Peyer's patch (tissue), 4 donors: ENCODE data around the gene CHIA. TPM values are rescaled to one million over a fixed set of nuclear protein-coding genes. Genes with fewer than 3 reads are reported as not detected.

Source experiments
- DNase-seq, 3 donors: peaks; one replicate each; pipeline ENCODE4 v3.0.0-alpha.2; 2017 to 2019
- H3K27ac ChIP-seq, 4 donors: fragments of 200-600 bp; sonication (generic); one replicate each; pipeline ENCODE4 v1.5.1; 2016 to 2019
- H3K27me3 ChIP-seq, 2 donors: fragments of 200-600 bp; sonication (generic); one replicate each; pipeline ENCODE4 v1.5.1; 2019
- H3K36me3 ChIP-seq, 3 donors: fragments of 200-600 bp; sonication (generic); one replicate each; pipeline ENCODE4 v1.5.1; 2016 to 2019
- H3K4me1 ChIP-seq, 4 donors: fragments of 200-600 bp; sonication (generic); one replicate each; pipeline ENCODE4 v1.5.1; 2016 to 2019
- H3K4me3 ChIP-seq, 4 donors: fragments of 200-600 bp; sonication (generic); 1 replicate in 3 of 4; 2 replicates in 1 of 4; pipeline ENCODE4 v1.5.1; 2016 to 2019; ENCODE audit warnings: mild to moderate bottlenecking in 1 of 4
- H3K9me3 ChIP-seq, 4 donors: fragments of 200-600 bp; sonication (generic); one replicate each; pipeline ENCODE4 v1.5.1; 2016 to 2019; ENCODE audit warnings: mild to moderate bottlenecking in 1 of 4
- POLR2A ChIP-seq, 2 donors: fragments of 450-650 bp; IDR thresholded peaks; one replicate each; pipeline ENCODE4 v1.5.1; 2017; ENCODE audit warnings: antibody characterized with exemption in 2 of 2, mild to moderate bottlenecking in 2 of 2, moderate library complexity in 2 of 2
- total RNA-seq, 4 donors: library from RNA; depleted of rRNA; stranded (reverse); fragments of >200 nt; gene quantifications; one replicate each; pipeline ENCODE4 v1.1.0, GENCODE V29; 2016
- TF ChIP-seq, protein P1 (sequence below), 6 experiments: fragments of 450-650 bp in 4 of 6; fragments of 200-600 bp in 2 of 6; sonication (generic) in 1 of 6; IDR thresholded peaks; one replicate each; pipeline ENCODE4 v1.5.1; 2017 to 2019; ENCODE audit warnings: antibody characterized with exemption in 6 of 6, mild to moderate bottlenecking in 3 of 6, moderate library complexity in 1 of 6

CHIA gene
- total RNA-seq, 4 donors from 2014 or later = not detected

DNA sequence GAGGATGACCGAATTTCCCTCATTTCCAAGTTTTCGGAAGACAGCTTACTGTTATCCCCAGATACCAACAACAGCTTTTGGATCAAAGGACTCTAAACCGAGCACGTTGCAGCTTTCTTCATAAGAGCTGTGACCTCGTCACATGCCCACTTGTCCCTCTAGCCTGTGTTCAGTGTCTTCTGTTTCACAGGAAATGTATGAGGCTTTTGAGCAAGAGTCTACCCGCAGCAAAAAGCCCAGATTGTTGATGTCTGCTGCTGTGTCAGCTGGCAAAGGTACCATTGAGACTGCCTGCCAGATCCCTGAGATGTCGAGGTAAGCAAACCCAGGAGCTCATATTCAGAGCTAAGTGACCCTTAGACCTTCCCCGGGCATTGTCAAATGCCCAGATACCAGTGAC, 39.1 kb upstream of the CHIA start:
- Histone ChIP-seq H3K9me3 (no peaks in the 10 kb centered on the region), H3K36me3 (no peaks in the 10 kb centered on the region), H3K4me1 (no peaks in the 10 kb centered on the region), H3K27me3 (no peaks in the 10 kb centered on the region), H3K27ac (no peak overlapping the region), H3K4me3 (no peak overlapping the region)
- DNase-seq = no peak
- TF ChIP-seq, protein P1, sequence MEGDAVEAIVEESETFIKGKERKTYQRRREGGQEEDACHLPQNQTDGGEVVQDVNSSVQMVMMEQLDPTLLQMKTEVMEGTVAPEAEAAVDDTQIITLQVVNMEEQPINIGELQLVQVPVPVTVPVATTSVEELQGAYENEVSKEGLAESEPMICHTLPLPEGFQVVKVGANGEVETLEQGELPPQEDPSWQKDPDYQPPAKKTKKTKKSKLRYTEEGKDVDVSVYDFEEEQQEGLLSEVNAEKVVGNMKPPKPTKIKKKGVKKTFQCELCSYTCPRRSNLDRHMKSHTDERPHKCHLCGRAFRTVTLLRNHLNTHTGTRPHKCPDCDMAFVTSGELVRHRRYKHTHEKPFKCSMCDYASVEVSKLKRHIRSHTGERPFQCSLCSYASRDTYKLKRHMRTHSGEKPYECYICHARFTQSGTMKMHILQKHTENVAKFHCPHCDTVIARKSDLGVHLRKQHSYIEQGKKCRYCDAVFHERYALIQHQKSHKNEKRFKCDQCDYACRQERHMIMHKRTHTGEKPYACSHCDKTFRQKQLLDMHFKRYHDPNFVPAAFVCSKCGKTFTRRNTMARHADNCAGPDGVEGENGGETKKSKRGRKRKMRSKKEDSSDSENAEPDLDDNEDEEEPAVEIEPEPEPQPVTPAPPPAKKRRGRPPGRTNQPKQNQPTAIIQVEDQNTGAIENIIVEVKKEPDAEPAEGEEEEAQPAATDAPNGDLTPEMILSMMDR (IDR thresholded peaks at IDR 0.05) = no peak
- TF ChIP-seq POLR2A (IDR thresholded peaks at IDR 0.05) = no peak

DNA sequence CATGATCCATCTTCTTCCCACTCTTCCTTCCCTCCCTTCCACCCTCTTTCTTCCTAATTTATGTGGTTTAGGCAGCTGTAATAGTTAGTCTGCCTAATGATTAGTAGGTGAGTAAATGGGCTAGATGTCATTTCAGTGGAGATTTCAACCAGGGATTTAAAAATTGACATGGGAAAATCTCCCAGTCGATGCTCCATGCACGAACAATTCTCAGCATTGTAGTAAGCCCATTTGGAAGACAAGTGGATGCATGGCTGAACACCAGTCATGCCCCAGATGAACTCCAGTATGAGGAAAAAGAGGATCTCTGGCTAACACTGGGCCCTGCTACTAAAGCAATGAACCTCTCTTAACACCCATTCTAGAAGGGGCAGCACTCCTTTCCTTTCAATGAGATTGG, 37.9 kb upstream of the CHIA start:
- Histone ChIP-seq H3K36me3 (no peaks in the 10 kb centered on the region), H3K27ac (no peak overlapping the region), H3K4me1 (no peaks in the 10 kb centered on the region), H3K4me3 (no peak overlapping the region), H3K27me3 (no peaks in the 10 kb centered on the region), H3K9me3 (no peaks in the 10 kb centered on the region)
- no peak for DNase-seq
- TF ChIP-seq, protein P1 (IDR thresholded peaks at IDR 0.05) = no peak
- no peak for TF ChIP-seq POLR2A (IDR thresholded peaks at IDR 0.05)

- no peaks in the 10 kb centered on the region for H3K4me1 ChIP-seq
- TF ChIP-seq, protein P1 (IDR thresholded peaks at IDR 0.05) = no peak
- TF ChIP-seq POLR2A (IDR thresholded peaks at IDR 0.05) = no peak
- H3K36me3 ChIP-seq = no peaks in the 10 kb centered on the region
- H3K4me3 ChIP-seq = no peak overlapping the region
- no peaks in the 10 kb centered on the region for H3K9me3 ChIP-seq
- no peak overlapping the region for H3K27ac ChIP-seq
- no peak for DNase-seq
- no peaks in the 10 kb centered on the region for H3K27me3 ChIP-seq
Observed at GRCh38 chr1:111253876-111254275, 36.8 kb upstream of the CHIA start.

DNA sequence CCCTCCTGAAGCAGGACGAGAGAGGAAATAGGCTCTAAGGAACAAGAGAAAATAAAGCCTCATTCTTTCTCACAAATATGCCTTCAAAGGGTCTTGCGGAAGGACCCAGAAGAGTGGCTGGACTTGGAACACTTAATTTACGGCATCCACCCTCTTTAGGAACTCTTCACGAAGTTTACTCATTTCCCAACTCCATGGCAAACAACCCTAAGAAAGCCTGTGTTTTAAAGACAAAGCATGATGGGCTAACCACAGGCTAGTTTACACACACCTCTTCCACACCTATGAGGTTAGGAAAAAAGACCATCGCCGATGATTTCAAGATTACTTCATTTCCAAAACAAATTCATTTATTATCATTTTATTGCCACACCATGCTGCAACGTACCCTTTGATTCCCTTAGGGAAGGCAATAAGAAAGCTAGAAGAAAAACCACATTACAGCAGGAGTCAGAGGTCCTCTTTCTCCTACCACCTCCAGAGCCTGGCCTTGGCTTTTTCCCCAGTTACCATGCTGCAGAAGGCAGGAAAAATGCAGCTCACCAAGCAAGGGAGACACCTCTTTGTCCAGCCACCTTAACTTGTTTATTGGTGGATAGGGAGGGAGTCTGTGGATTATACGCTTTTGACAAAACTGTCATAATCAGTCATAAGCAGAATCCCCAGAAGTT, 33.5 kb upstream of the CHIA start:
- no peaks in the 10 kb centered on the region for H3K4me1 ChIP-seq
- DNase-seq = no peak
- H3K27ac ChIP-seq = no peak overlapping the region
- no peaks in the 10 kb centered on the region for H3K27me3 ChIP-seq
- no peaks in the 10 kb centered on the region for H3K9me3 ChIP-seq
- no peak overlapping the region for H3K4me3 ChIP-seq
- no peaks in the 10 kb centered on the region for H3K36me3 ChIP-seq
- TF ChIP-seq, protein P1 (IDR thresholded peaks at IDR 0.05) = no peak
- no peak for TF ChIP-seq POLR2A (IDR thresholded peaks at IDR 0.05)

GRCh38 chr1:111267801-111268508, 22.7 kb upstream of the CHIA start:
- no peaks in the 10 kb centered on the region for H3K36me3 ChIP-seq
- no peaks in the 10 kb centered on the region for H3K9me3 ChIP-seq
- no peak overlapping the region for H3K4me3 ChIP-seq
- TF ChIP-seq POLR2A (IDR thresholded peaks at IDR 0.05) = no peak
- TF ChIP-seq, protein P1 (IDR thresholded peaks at IDR 0.05) = no peak
- H3K27ac ChIP-seq = no peak overlapping the region
- no peak for DNase-seq
- peaks cover 0 to 10% of the 10 kb centered on the region in 2 donors for H3K27me3 ChIP-seq
- H3K4me1 ChIP-seq = no peaks in the 10 kb centered on the region
